ENCODE results near the gene FSTL5.

FSTL5 gene

GRCh38 chr4:161936625-161937550 lies 226.9 kb downstream of the FSTL5 start:
- Histone ChIP-seq H3K27me3 (ENCODE audit: control insufficient read depth, insufficient read depth, low read length) (no peaks in the 10 kb centered on the region), H3K36me3 (ENCODE audit: insufficient read depth, low read length) (no peaks in the 10 kb centered on the region), H3K4me2 (ENCODE audit: low read length) (peak overlapping the region; percentile 25), H3K4me1 (ENCODE audit: control insufficient read depth, insufficient read depth, low read length) (peaks cover 13% of the 10 kb centered on the region), H3K9me3 (replicated peaks; ENCODE audit: low read length) (no peaks in the 10 kb centered on the region), H3K4me3 (ENCODE audit: low read length) (no peak overlapping the region), H3K9ac (ENCODE audit: low read depth, low read length) (no peak overlapping the region)

- Histone ChIP-seq H3K36me3 (ENCODE audit: insufficient read depth, low read length) (no peaks in the 10 kb centered on the region), H3K27me3 (ENCODE audit: control insufficient read depth, insufficient read depth, low read length) (no peaks in the 10 kb centered on the region), H3K4me1 (ENCODE audit: control insufficient read depth, insufficient read depth, low read length) (peaks cover 3% of the 10 kb centered on the region), H3K4me3 (ENCODE audit: low read length) (no peak overlapping the region), H3K9me3 (replicated peaks; ENCODE audit: low read length) (no peaks in the 10 kb centered on the region), H3K9ac (ENCODE audit: low read depth, low read length) (no peak overlapping the region), H3K4me2 (ENCODE audit: low read length) (no peak overlapping the region)
These were observed 232.7 kb downstream of the FSTL5 start for GRCh38 chr4:161931089-161931488.

GRCh38 chr4:161929956-161930355 lies 233.8 kb downstream of the FSTL5 start:
- Histone ChIP-seq H3K36me3 (ENCODE audit: insufficient read depth, low read length) (no peaks in the 10 kb centered on the region), H3K4me2 (ENCODE audit: low read length) (no peak overlapping the region), H3K9ac (ENCODE audit: low read depth, low read length) (no peak overlapping the region), H3K4me1 (ENCODE audit: control insufficient read depth, insufficient read depth, low read length) (no peaks in the 10 kb centered on the region), H3K27me3 (ENCODE audit: control insufficient read depth, insufficient read depth, low read length) (no peaks in the 10 kb centered on the region), H3K4me3 (ENCODE audit: low read length) (no peak overlapping the region), H3K9me3 (replicated peaks; ENCODE audit: low read length) (no peaks in the 10 kb centered on the region)

- no peak overlapping the region for H3K9ac ChIP-seq (ENCODE audit: low read depth, low read length)
- H3K4me3 ChIP-seq (ENCODE audit: low read length), result no peak overlapping the region
- H3K4me2 ChIP-seq (ENCODE audit: low read length), result no peak overlapping the region
- no peaks in the 10 kb centered on the region for H3K4me1 ChIP-seq (ENCODE audit: control insufficient read depth, insufficient read depth, low read length)
- no peaks in the 10 kb centered on the region for H3K36me3 ChIP-seq (ENCODE audit: insufficient read depth, low read length)
- H3K27me3 ChIP-seq (ENCODE audit: control insufficient read depth, insufficient read depth, low read length), result no peaks in the 10 kb centered on the region
- no peaks in the 10 kb centered on the region for H3K9me3 ChIP-seq (replicated peaks; ENCODE audit: low read length)
These were observed 237.6 kb downstream of the FSTL5 start for GRCh38 chr4:161926033-161926828.

GRCh38 chr4:161920304-161921052 lies 243.3 kb downstream of the FSTL5 start:
- H3K36me3 ChIP-seq (ENCODE audit: insufficient read depth, low read length), result no peaks in the 10 kb centered on the region
- no peak overlapping the region for H3K4me2 ChIP-seq (ENCODE audit: low read length)
- no peak overlapping the region for H3K9ac ChIP-seq (ENCODE audit: low read depth, low read length)

GRCh38 chr4:161919442-161920220 lies 244.2 kb downstream of the FSTL5 start:
- Histone ChIP-seq H3K9ac (ENCODE audit: low read depth, low read length) (no peak overlapping the region), H3K4me1 (ENCODE audit: control insufficient read depth, insufficient read depth, low read length) (no peaks in the 10 kb centered on the region), H3K4me2 (ENCODE audit: low read length) (no peak overlapping the region), H3K4me3 (ENCODE audit: low read length) (no peak overlapping the region), H3K36me3 (ENCODE audit: insufficient read depth, low read length) (no peaks in the 10 kb centered on the region), H3K9me3 (replicated peaks; ENCODE audit: low read length) (no peaks in the 10 kb centered on the region), H3K27me3 (ENCODE audit: control insufficient read depth, insufficient read depth, low read length) (no peaks in the 10 kb centered on the region)

More at GRCh38 chr4:161920304-161921052, 243.3 kb downstream of the FSTL5 start:
- Histone ChIP-seq H3K4me3 (ENCODE audit: low read length) (no peak overlapping the region), H3K4me1 (ENCODE audit: control insufficient read depth, insufficient read depth, low read length) (no peaks in the 10 kb centered on the region), H3K9me3 (replicated peaks; ENCODE audit: low read length) (no peaks in the 10 kb centered on the region), H3K27me3 (ENCODE audit: control insufficient read depth, insufficient read depth, low read length) (no peaks in the 10 kb centered on the region)

- Histone ChIP-seq H3K27me3 (ENCODE audit: control insufficient read depth, insufficient read depth, low read length) (no peaks in the 10 kb centered on the region), H3K9ac (ENCODE audit: low read depth, low read length) (no peak overlapping the region), H3K4me1 (ENCODE audit: control insufficient read depth, insufficient read depth, low read length) (no peaks in the 10 kb centered on the region), H3K4me3 (ENCODE audit: low read length) (no peak overlapping the region), H3K4me2 (ENCODE audit: low read length) (no peak overlapping the region), H3K36me3 (ENCODE audit: insufficient read depth, low read length) (no peaks in the 10 kb centered on the region), H3K9me3 (replicated peaks; ENCODE audit: low read length) (no peaks in the 10 kb centered on the region)
These were observed 247.8 kb downstream of the FSTL5 start for GRCh38 chr4:161916035-161916434.

GRCh38 chr4:161907590-161907955 lies 256.2 kb downstream of the FSTL5 start:
- H3K27me3 ChIP-seq (ENCODE audit: control insufficient read depth, insufficient read depth, low read length), result no peaks in the 10 kb centered on the region

GRCh38 chr4:161906836-161907589 lies 256.8 kb downstream of the FSTL5 start:
- H3K4me1 ChIP-seq (ENCODE audit: control insufficient read depth, insufficient read depth, low read length), result no peaks in the 10 kb centered on the region
- no peak overlapping the region for H3K4me2 ChIP-seq (ENCODE audit: low read length)
- no peaks in the 10 kb centered on the region for H3K36me3 ChIP-seq (ENCODE audit: insufficient read depth, low read length)
- no peaks in the 10 kb centered on the region for H3K27me3 ChIP-seq (ENCODE audit: control insufficient read depth, insufficient read depth, low read length)
- no peak overlapping the region for H3K4me3 ChIP-seq (ENCODE audit: low read length)
- no peak overlapping the region for H3K9ac ChIP-seq (ENCODE audit: low read depth, low read length)
- H3K9me3 ChIP-seq (replicated peaks; ENCODE audit: low read length), result no peaks in the 10 kb centered on the region

More at GRCh38 chr4:161907590-161907955, 256.2 kb downstream of the FSTL5 start:
- Histone ChIP-seq H3K9me3 (replicated peaks; ENCODE audit: low read length) (no peaks in the 10 kb centered on the region), H3K9ac (ENCODE audit: low read depth, low read length) (no peak overlapping the region), H3K4me3 (ENCODE audit: low read length) (no peak overlapping the region), H3K4me2 (ENCODE audit: low read length) (no peak overlapping the region), H3K36me3 (ENCODE audit: insufficient read depth, low read length) (no peaks in the 10 kb centered on the region), H3K4me1 (ENCODE audit: control insufficient read depth, insufficient read depth, low read length) (no peaks in the 10 kb centered on the region)

GRCh38 chr4:161900110-161900509 lies 263.7 kb downstream of the FSTL5 start:
- no peaks in the 10 kb centered on the region for H3K27me3 ChIP-seq (ENCODE audit: control insufficient read depth, insufficient read depth, low read length)
- H3K9ac ChIP-seq (ENCODE audit: low read depth, low read length), result no peak overlapping the region
- H3K36me3 ChIP-seq (ENCODE audit: insufficient read depth, low read length), result no peaks in the 10 kb centered on the region
- no peaks in the 10 kb centered on the region for H3K4me1 ChIP-seq (ENCODE audit: control insufficient read depth, insufficient read depth, low read length)
- H3K4me3 ChIP-seq (ENCODE audit: low read length), result no peak overlapping the region
- no peaks in the 10 kb centered on the region for H3K9me3 ChIP-seq (replicated peaks; ENCODE audit: low read length)
- no peak overlapping the region for H3K4me2 ChIP-seq (ENCODE audit: low read length)
